SK-N-SH (cell line): ENCODE measurements around the gene DTNBP1. TPM values are rescaled to one million over a fixed set of nuclear protein-coding genes. Genes with fewer than 3 reads are reported as not detected.

ENCODE experiments used
- CTCF ChIA-PET: fragments of 300-600, 350-600 bp; formaldehyde crosslinking; extraction: SDS; loops from one replicate; lab custom pipeline; 2021; lab: Yijun Ruan, JAX
- POLR2A ChIA-PET: fragments of 350-600 bp; sonication (Branson Sonifier 250); formaldehyde crosslinking; extraction: SDS; loops from one replicate; lab custom pipeline; 2020; ENCODE audit warnings: antibody characterized with exemption, inconsistent platforms; lab: Yijun Ruan, JAX
- DNase-seq: peaks from one replicate; pipeline ENCODE4 v3.0.0; 2012
- H2AFZ ChIP-seq: fragments of 200-600 bp; sonication (generic); 2 replicates; pipeline ENCODE4 v1.8.1; 2016; ENCODE audit warnings: antibody characterized with exemption, mild to moderate bottlenecking, low read depth
- H3F3A ChIP-seq: fragments of 200-600 bp; sonication (generic); replicated peaks from 2 replicates; pipeline ENCODE3; 2016; ENCODE audit warnings: antibody characterized with exemption, mild to moderate bottlenecking; ENCODE audit not compliant: insufficient read depth
- H3K27ac ChIP-seq, 2 experiments: fragments of 200-500 bp in 1 of 2; fragments of 200-600 bp in 1 of 2; sonication (Bioruptor generic) in 1 of 2; sonication (generic), shearing (Covaris generic) in 1 of 2; 2 replicates each; pipeline versions ENCODE4 v1.5.1 to v1.6.1; 2014 to 2016; ENCODE audit warnings: low read depth in 2 of 2, inconsistent platforms in 1 of 2, low read length in 1 of 2, mild to moderate bottlenecking in 1 of 2, mixed read lengths in 1 of 2
- H3K27me3 ChIP-seq: fragments of 200-600 bp; sonication (generic), shearing (Covaris generic); 2 replicates; pipeline ENCODE4 v1.6.1; 2016; ENCODE audit warnings: mixed run types; ENCODE audit not compliant: insufficient read depth
- H3K36me3 ChIP-seq, 2 experiments: fragments of 200-500 bp in 1 of 2; fragments of 200-600 bp in 1 of 2; sonication (Bioruptor generic) in 1 of 2; sonication (generic) in 1 of 2; replicated peaks in 1 of 2; 2 replicates each; pipeline versions ENCODE3 to v1.5.1; 2014 to 2016; ENCODE audit warnings: low read length in 1 of 2, mild to moderate bottlenecking in 1 of 2; ENCODE audit not compliant: insufficient read depth in 2 of 2, control insufficient read depth in 1 of 2
- H3K4me1 ChIP-seq, 2 experiments: fragments of 200-500 bp in 1 of 2; fragments of 200-600 bp in 1 of 2; sonication (Bioruptor generic) in 1 of 2; sonication (generic), shearing (Covaris generic) in 1 of 2; 2 replicates each; pipeline versions ENCODE4 v1.5.1 to v1.6.1; 2014 to 2016; ENCODE audit warnings: low read depth in 1 of 2, low read length in 1 of 2, mixed run types in 1 of 2; ENCODE audit not compliant: insufficient read depth in 2 of 2, control insufficient read depth in 1 of 2
- H3K4me2 ChIP-seq: fragments of 200-600 bp; sonication (generic), shearing (Covaris generic); 2 replicates; pipeline ENCODE4 v1.6.1; 2017; ENCODE audit warnings: mixed run types
- H3K4me3 ChIP-seq, 2 experiments: fragments of 200-500 bp in 1 of 2; fragments of 200-600 bp in 1 of 2; sonication (Bioruptor generic) in 1 of 2; sonication (generic), shearing (Covaris generic) in 1 of 2; 2 replicates each; pipeline versions ENCODE4 v1.5.1 to v1.8.1; 2014 to 2016; ENCODE audit warnings: low read depth in 2 of 2, inconsistent platforms in 1 of 2, low read length in 1 of 2, mild to moderate bottlenecking in 1 of 2, mixed read lengths in 1 of 2, moderate library complexity in 1 of 2
- H3K79me2 ChIP-seq: fragments of 200-600 bp; sonication (generic); 2 replicates; pipeline ENCODE4 v1.8.1; 2017; ENCODE audit warnings: mild to moderate bottlenecking; ENCODE audit not compliant: insufficient read depth
- H3K9ac ChIP-seq: fragments of 200-600 bp; sonication (generic); 2 replicates; pipeline ENCODE4 v1.6.1; 2017; ENCODE audit warnings: mixed run types
- H3K9me2 ChIP-seq: fragments of 200-600 bp; sonication (generic); 2 replicates; pipeline ENCODE4 v1.6.1; 2017; ENCODE audit warnings: mixed run types
- H3K9me3 ChIP-seq: fragments of 200-600 bp; sonication (generic); 2 replicates; pipeline ENCODE4 v1.6.1; 2017; ENCODE audit warnings: mixed run types, mild to moderate bottlenecking, moderate library complexity
- H4K20me1 ChIP-seq: fragments of 200-600 bp; sonication (generic); 2 replicates; pipeline ENCODE4 v1.6.1; 2017; ENCODE audit warnings: mild to moderate bottlenecking, mixed run types; ENCODE audit not compliant: insufficient read depth
- ELF1 ChIP-seq: IDR thresholded peaks from 2 replicates; pipeline ENCODE4 v1.4.0; 2012
- FOXJ3 ChIP-seq: sonication (generic); formaldehyde crosslinking; IDR thresholded peaks from 2 replicates; pipeline ENCODE4 v1.5.1; 2020; ENCODE audit warnings: mild to moderate bottlenecking, missing genetic modification reagents
- FOXM1 ChIP-seq: IDR thresholded peaks from 2 replicates; pipeline ENCODE4 v1.4.0; 2012; ENCODE audit warnings: low read depth, mild to moderate bottlenecking
- GABPA ChIP-seq: IDR thresholded peaks from 2 replicates; pipeline ENCODE4 v1.4.0; 2012; ENCODE audit warnings: low read depth, mild to moderate bottlenecking
- IRF3 ChIP-seq: fragments of 150-350 bp; IDR thresholded peaks from 2 replicates; pipeline ENCODE4 v1.6.1; 2016; ENCODE audit warnings: mild to moderate bottlenecking, low read depth, low read length
- MEF2A ChIP-seq: IDR thresholded peaks from 2 replicates; pipeline ENCODE4 v1.4.0; 2012; ENCODE audit warnings: low read depth, borderline replicate concordance
- NFIC ChIP-seq: IDR thresholded peaks from 2 replicates; pipeline ENCODE4 v1.4.0; 2012; ENCODE audit warnings: borderline replicate concordance
- REST ChIP-seq: IDR thresholded peaks from 2 replicates; pipeline ENCODE4 v1.6.1; 2012; ENCODE audit warnings: mild to moderate bottlenecking, low read depth, low read length, moderate library complexity
- RXRA ChIP-seq: IDR thresholded peaks from 2 replicates; pipeline ENCODE4 v1.4.0; 2012; ENCODE audit warnings: low read depth, mild to moderate bottlenecking, borderline replicate concordance
- USF1 ChIP-seq: IDR thresholded peaks from 2 replicates; pipeline ENCODE4 v1.4.0; 2012; ENCODE audit warnings: low read depth, borderline replicate concordance
- USF2 ChIP-seq: fragments of 150-350 bp; IDR thresholded peaks from 2 replicates; pipeline ENCODE4 v1.6.1; 2017; ENCODE audit warnings: antibody characterized with exemption, low read length, low read depth, borderline replicate concordance
- YY1 ChIP-seq: IDR thresholded peaks from 2 replicates; pipeline ENCODE4 v1.4.0; 2012; ENCODE audit warnings: low read depth, mild to moderate bottlenecking
- ZBTB33 ChIP-seq: IDR thresholded peaks from 2 replicates; pipeline ENCODE4 v1.4.0; 2012; ENCODE audit warnings: low read depth, borderline replicate concordance
- WGBS: methylation state at CpG from one replicate; pipeline ENCODE4 v1.1.6; 2017; ENCODE audit warnings: low lambda C conversion rate; 5-methylcytosine and 5-hydroxymethylcytosine counted together
- polyA plus RNA-seq, 3 experiments: library from polyadenylated mRNA; depleted of rRNA; stranded (reverse); fragments of >200 nt; gene quantifications; 2 replicates each; pipeline ENCODE4 v1.2.3, GENCODE V29; 2012

DTNBP1 gene
- polyA plus RNA-seq, 1 of the 3 experiments (the other 2 are of a cell fraction), result 19.7 TPM

- TF ChIP-seq REST (no peak), USF1 (no peak), USF2 (no peak), YY1 (no peak)
- TF ChIP-seq, all 33 proteins: peak for 0
Observed at GRCh38 chr6:15629487-15629886, 33.3 kb downstream of the DTNBP1 start (continued).

- Histone ChIP-seq H3K9ac (no peak overlapping the region), H3K27ac (no peak overlapping the region)
- CTCF ChIA-PET, result no interaction called here
Observed at GRCh38 chr6:15628499-15629131, 34.2 kb downstream of the DTNBP1 start.

More at GRCh38 chr6:15628499-15629131, 34.2 kb downstream of the DTNBP1 start:
- no peaks in the 10 kb centered on the region for H3K9me2 ChIP-seq
- peaks cover 9 to 12% of the 10 kb centered on the region in 2 experiments; a peak in 3 of 4 replicates for H3K4me1 ChIP-seq
- H2AFZ ChIP-seq, result no peak overlapping the region
- 90% methylated on average over 7 of the region's 7 CpGs for WGBS
- no peak overlapping the region for H3K4me3 ChIP-seq
- DNase-seq, result no peak
- H3K4me2 ChIP-seq, result no peak overlapping the region
- H3K9me3 ChIP-seq, result no peaks in the 10 kb centered on the region
- peaks cover 4% of the 10 kb centered on the region for H3F3A ChIP-seq
- peaks cover 0 to 3% of the 10 kb centered on the region in 2 experiments for H3K36me3 ChIP-seq
- H3K79me2 ChIP-seq, result no peaks in the 10 kb centered on the region
- TF ChIP-seq GABPA, result no peak
- no peak for TF ChIP-seq FOXM1
- no peak for TF ChIP-seq FOXJ3 (CRISPR knock-in tag)
- no peak for TF ChIP-seq ZBTB33
- TF ChIP-seq IRF3, result no peak
- TF ChIP-seq MEF2A, result no peak
- no peak for TF ChIP-seq NFIC
- TF ChIP-seq ELF1, result no peak
- no peak for TF ChIP-seq RXRA
- POLR2A ChIA-PET, result no interaction called here
- H4K20me1 ChIP-seq, result no peaks in the 10 kb centered on the region
- no peaks in the 10 kb centered on the region for H3K27me3 ChIP-seq
